GM12878 (cell line): ENCODE results near the gene TRAIP. TPM values are rescaled to one million over a fixed set of nuclear protein-coding genes. Genes with fewer than 3 reads are reported as not detected.
A peak's percentile ranks its signal among the peaks of the same experiment; 100 is the strongest.

ENCODE experiments used
- ATAC-seq: fragments of 200-7000 bp; cut with Tn5 transposase; 3 replicates; pipeline ENCODE4 v1.9.1; 2020; ENCODE audit warnings: mild to moderate bottlenecking, moderate library complexity
- BruUV-seq: library from RNA; stranded (reverse); fragments of 400-500 nt; replicated peaks from 2 replicates; lab custom pipeline; 2021; lab: Mats Ljungman, UMichigan
- CTCF ChIA-PET: fragments of 300-600 bp; sonication (Branson Sonifier 250); formaldehyde crosslinking; extraction: SDS; loops from one replicate; lab custom pipeline; 2021; ENCODE audit warnings: inconsistent platforms; lab: Yijun Ruan, JAX
- POLR2A ChIA-PET: fragments of 350-600 bp; formaldehyde crosslinking; extraction: SDS; loops from one replicate; lab custom pipeline; 2021; ENCODE audit warnings: inconsistent platforms; lab: Charles Lee
- RAD21 ChIA-PET: fragments of 300-600 bp; sonication (Branson Sonifier 250); formaldehyde crosslinking; loops from one replicate; lab custom pipeline; 2023; ENCODE audit warnings: antibody characterized with exemption; ENCODE audit not compliant: unreplicated experiment; lab: Charles Lee
- SMC1A ChIA-PET: fragments of 300-600 bp; sonication (Branson Sonifier 250); formaldehyde crosslinking; loops from one replicate; lab custom pipeline; 2023; ENCODE audit not compliant: unreplicated experiment, uncharacterized antibody; lab: Charles Lee
- DNase-seq: peaks from one replicate; pipeline ENCODE4 v3.0.0-alpha.2; 2011; ENCODE audit warnings: low read depth, low spot score
- FAIRE-seq: peaks from 3 replicates; lab custom pipeline; 2011; peaks lifted over from hg19 to GRCh38; lab: Jason Lieb, UNC
- H2AFZ ChIP-seq: 2 replicates; pipeline ENCODE4 v1.6.0; 2011; ENCODE audit warnings: low read depth, low read length, control low read depth; ENCODE audit not compliant: control insufficient read depth
- H3K27ac ChIP-seq: 2 replicates; pipeline ENCODE4 v1.5.1; 2011; ENCODE audit warnings: control low read depth; ENCODE audit not compliant: control insufficient read depth, insufficient read depth
- H3K27me3 ChIP-seq, 2 experiments: replicated peaks in 1 of 2; 2 replicates each; pipeline versions ENCODE4 v1.6.0 to v1.6.1; 2011; ENCODE audit warnings: low read length in 1 of 2; ENCODE audit not compliant: control insufficient read depth in 2 of 2, insufficient read depth in 2 of 2
- H3K36me3 ChIP-seq, 2 experiments: 2 replicates each; pipeline ENCODE4 v1.5.1; 2011; ENCODE audit warnings: low read length in 1 of 2; ENCODE audit not compliant: control insufficient read depth in 2 of 2, insufficient read depth in 2 of 2
- H3K4me1 ChIP-seq: 2 replicates; pipeline ENCODE4 v1.6.1; 2011; ENCODE audit warnings: mild to moderate bottlenecking, low read length, moderate library complexity, mixed read lengths; ENCODE audit not compliant: control insufficient read depth, insufficient read depth
- H3K4me2 ChIP-seq: 2 replicates; pipeline ENCODE4 v1.6.0; 2011; ENCODE audit warnings: control low read depth; ENCODE audit not compliant: control insufficient read depth, insufficient read depth
- H3K4me3 ChIP-seq: fragments of 200-600 bp; sonication (generic); 2 replicates; pipeline ENCODE4 v1.5.1; 2016
- H3K79me2 ChIP-seq: 2 replicates; pipeline ENCODE4 v1.6.0; 2011; ENCODE audit warnings: low read length; ENCODE audit not compliant: control insufficient read depth, insufficient read depth
- H3K9ac ChIP-seq: 2 replicates; pipeline ENCODE4 v1.8.0; 2011; ENCODE audit warnings: low read length, control low read depth, mixed read lengths; ENCODE audit not compliant: control insufficient read depth, insufficient read depth
- H3K9me3 ChIP-seq: replicated peaks from 3 replicates; pipeline ENCODE4 v1.5.1; 2011; ENCODE audit warnings: mild to moderate bottlenecking, low read length; ENCODE audit not compliant: control insufficient read depth, insufficient read depth
- H4K20me1 ChIP-seq: 2 replicates; pipeline ENCODE4 v1.6.0; 2011; ENCODE audit not compliant: control insufficient read depth, insufficient read depth
- BCL11A ChIP-seq: IDR thresholded peaks from 2 replicates; pipeline ENCODE4 v1.6.1; 2011; ENCODE audit warnings: low read depth, low read length
- CBFB ChIP-seq: IDR thresholded peaks from 2 replicates; pipeline ENCODE4 v1.6.1; 2016; ENCODE audit warnings: antibody characterized with exemption, low read depth
- EED ChIP-seq: sonication (generic); IDR thresholded peaks from 2 replicates; pipeline ENCODE4 v1.6.1; 2016; ENCODE audit warnings: antibody characterized with exemption, low read depth
- ELK1 ChIP-seq: IDR thresholded peaks from 2 replicates; pipeline ENCODE4 v1.6.1; 2012; ENCODE audit warnings: low read depth, low read length, improper control_type of control experiment
- JUND ChIP-seq: IDR thresholded peaks from 2 replicates; pipeline ENCODE4 v1.6.1; 2012; ENCODE audit warnings: low read depth, mild to moderate bottlenecking, low read length, improper control_type of control experiment, moderate library complexity
- LARP7 ChIP-seq: fragments of 450-650 bp; IDR thresholded peaks from 2 replicates; pipeline ENCODE4 v1.6.1; 2017; ENCODE audit warnings: mild to moderate bottlenecking
- MYB ChIP-seq: fragments of 150-350 bp; IDR thresholded peaks from 2 replicates; pipeline ENCODE4 v1.6.1; 2014; ENCODE audit warnings: mild to moderate bottlenecking, low read depth, low read length, borderline replicate concordance
- RELB ChIP-seq: fragments of 450-650 bp; IDR thresholded peaks from 2 replicates; pipeline ENCODE4 v1.6.1; 2017; ENCODE audit warnings: low read depth, mild to moderate bottlenecking, moderate library complexity
- SMAD5 ChIP-seq: IDR thresholded peaks from 2 replicates; pipeline ENCODE4 v1.6.1; 2016; ENCODE audit warnings: antibody characterized with exemption, low read depth
- SMARCA5 ChIP-seq: fragments of 450-650 bp; IDR thresholded peaks from 2 replicates; pipeline ENCODE4 v1.6.1; 2017; ENCODE audit warnings: mild to moderate bottlenecking
- SREBF1 ChIP-seq: IDR thresholded peaks from 2 replicates; pipeline ENCODE4 v1.6.1; 2012; ENCODE audit warnings: mild to moderate bottlenecking, low read length
- TCF7 ChIP-seq: IDR thresholded peaks from 2 replicates; pipeline ENCODE4 v1.6.1; 2014; ENCODE audit warnings: antibody characterized with exemption, borderline replicate concordance
- YY1 ChIP-seq: IDR thresholded peaks from 2 replicates; pipeline ENCODE4 v1.6.1; 2011; ENCODE audit warnings: low read depth, mild to moderate bottlenecking, low read length
- ZBTB33 ChIP-seq: fragments of 450-650 bp; IDR thresholded peaks from 2 replicates; pipeline ENCODE4 v1.6.1; 2017; ENCODE audit warnings: mild to moderate bottlenecking
- ZNF274 ChIP-seq: IDR thresholded peaks from one replicate; pipeline ENCODE4 v1.8.0; 2011; ENCODE audit not compliant: insufficient read length, insufficient read depth
- ZNF384 ChIP-seq: IDR thresholded peaks from 2 replicates; pipeline ENCODE4 v1.6.1; 2012; ENCODE audit warnings: low read depth, mild to moderate bottlenecking, low read length, improper control_type of control experiment, borderline replicate concordance
- WGBS: methylation state at CpG from one replicate; pipeline ENCODE4 v1.1.6; 2016; ENCODE audit warnings: low lambda C conversion rate; ENCODE audit not compliant: insufficient replicate concordance, insufficient coverage; ENCODE audit errors: missing lambda C conversion rate; 5-methylcytosine and 5-hydroxymethylcytosine counted together
- in situ Hi-C: fragments of 300-500 bp; cut with MboI; formaldehyde crosslinking; loops from 9 replicates; pipeline ENCODE4 v1.14.3; 2018; ENCODE audit warnings: mixed read lengths
- intact Hi-C: fragments of 100-400 bp; cut with micrococcal nuclease; formaldehyde crosslinking; loops from one replicate; pipeline ENCODE4 v1.14.2; 2022; ENCODE audit not compliant: unreplicated experiment
- polyA plus RNA-seq, 11 experiments: library from polyadenylated mRNA; depleted of rRNA in 4 of 11; unstranded in 6 of 11; stranded (reverse) in 5 of 11; fragments of >200 nt; fragmentation: Nextera tagmentation in 4 of 11; fragmentation: Illumina TruSeq in 1 of 11; extraction: Ambion mirVana in 4 of 11; extraction: Trizol in 1 of 11; gene quantifications; 1 replicate in 1 of 11; 2 replicates in 10 of 11; pipeline versions ENCODE4 v1.2.1 to v1.2.3, GENCODE V29; 2011 to 2016; ENCODE audit warnings: inconsistent platforms in 2 of 11, missing spikeins in 2 of 11, low read depth in 1 of 11
- total RNA-seq, 4 experiments: library from RNA; depleted of rRNA in 3 of 4; stranded (reverse); fragments of >200 nt in 3 of 4; fragmentation: Illumina TruSeq in 1 of 4; extraction: Trizol in 1 of 4; gene quantifications; 2 replicates each; pipeline versions ENCODE4 v1.2.1 to v1.2.3, GENCODE V29; 2013 to 2021

The TRAIP gene
- total and polyA plus RNA-seq, 10 of the 15 experiments (the other 5 are each of a cell fraction or from before 2014, with no cell fraction given) = 15.9 to 37.0 (median 23.1) TPM

GRCh38 chr3:49883998-49884397 lies 27.6 kb upstream of the TRAIP start:
- no peaks in the 10 kb centered on the region for H3K9me3 ChIP-seq
- in situ Hi-C loops (no loop called here), intact Hi-C loops (no loop called here)
- POLR2A ChIA-PET = no interaction called here
- WGBS = 41% methylated on average over 4 of the region's 4 CpGs
- peaks cover 0 to 2% of the 10 kb centered on the region in 2 experiments; a peak in 2 of 4 replicates for H3K27me3 ChIP-seq
- no peak overlapping the region for H3K4me3 ChIP-seq
- H3K36me3 ChIP-seq = no peaks in the 10 kb centered on the region
- no peak overlapping the region for H3K4me2 ChIP-seq
- TF ChIP-seq SREBF1 (no peak), JUND (no peak), SMAD5 (no peak), BCL11A (no peak), SMARCA5 (no peak), TCF7 (no peak), ZNF384 (no peak)
- H3K9ac ChIP-seq = no peak overlapping the region
- SMC1A ChIA-PET = no interaction called here
- no peaks in the 10 kb centered on the region for H4K20me1 ChIP-seq
- DNase-seq (no peak), FAIRE-seq (no peak), ATAC-seq (no peak)
- BruUV-seq = no TSS peak
- no peak overlapping the region for H2AFZ ChIP-seq
- no peaks in the 10 kb centered on the region for H3K79me2 ChIP-seq
- RAD21 ChIA-PET = no interaction called here
- H3K27ac ChIP-seq = no peak overlapping the region
- H3K4me1 ChIP-seq = no peaks in the 10 kb centered on the region
- CTCF ChIA-PET = interaction anchor here (1.3 to 1.4 kb wide), 2 partner anchors 13 to 16 kb away, joined by 3 read pairs; no protein-coding TSS in a partner anchor

GRCh38 chr3:49882166-49882565 lies 25.8 kb upstream of the TRAIP start:
- no peak for FAIRE-seq
- H3K9me3 ChIP-seq = no peaks in the 10 kb centered on the region
- DNase-seq = no peak
- H3K36me3 ChIP-seq = no peaks in the 10 kb centered on the region
- H3K27me3 ChIP-seq = peaks cover 0 to 2% of the 10 kb centered on the region in 2 experiments; a peak in 2 of 4 replicates
- H3K4me3 ChIP-seq = no peak overlapping the region
- RAD21 ChIA-PET = interaction anchor here (1.2 kb wide), 1 partner anchor 43 kb away, joined by 3 read pairs; no protein-coding TSS in a partner anchor
- no TSS peak for BruUV-seq
- H3K4me2 ChIP-seq = no peak overlapping the region
- in situ Hi-C loops (no loop called here), intact Hi-C loops (no loop called here)
- CTCF ChIA-PET = interaction anchor here (0.6 to 1.1 kb wide), 3 partner anchors 9 to 49 kb away, joined by 3 to 4 read pairs (median 3); no protein-coding TSS in a partner anchor
- H4K20me1 ChIP-seq = no peaks in the 10 kb centered on the region
- no peak overlapping the region for H2AFZ ChIP-seq
- peak; percentile 29; the same call in 2 of the 3 replicates for ATAC-seq
- H3K4me1 ChIP-seq = no peaks in the 10 kb centered on the region
- SMC1A ChIA-PET = no interaction called here
- POLR2A ChIA-PET = no interaction called here
- H3K9ac ChIP-seq = no peak overlapping the region
- 35% methylated on average over 6 of the region's 6 CpGs for WGBS
- no peak overlapping the region for H3K27ac ChIP-seq
- no peaks in the 10 kb centered on the region for H3K79me2 ChIP-seq
- TF ChIP-seq MYB = no peak
- no peak for TF ChIP-seq CBFB
- TF ChIP-seq EED = no peak
- no peak for TF ChIP-seq ELK1
- no peak for TF ChIP-seq ZNF274
- TF ChIP-seq LARP7 = no peak
- TF ChIP-seq ZBTB33 = no peak
- TF ChIP-seq YY1 = no peak
- no peak for TF ChIP-seq TCF7
- no peak for TF ChIP-seq RELB
